ENCODE results near the gene MROH7. TPM values are rescaled to one million over a fixed set of nuclear protein-coding genes. Genes with fewer than 3 reads are reported as not detected.

MROH7 gene
- total RNA-seq (7.5 TPM), polyA plus RNA-seq (3.0 TPM)

- no peak for DNase-seq (ENCODE audit: extremely low spot score)
- H3K27ac ChIP-seq (ENCODE audit: low read depth), result no peak within 1 kb of the TSS
- 70% methylated on average over 8 of the region's 8 CpGs for WGBS
- H3K4me1 ChIP-seq (ENCODE audit: insufficient read depth), result no peaks in the 10 kb centered on the region
- no peaks in the 10 kb centered on the region for H3K36me3 ChIP-seq (ENCODE audit: insufficient read depth)
- H3K4me3 ChIP-seq (ENCODE audit: low read depth, low read length), result no peak within 1 kb of the TSS
These were observed at the start of gene MROH7 for GRCh38 chr1:54640863-54641836. TSS of gene MROH7 (plus strand) at chr1:54641786. CDS start at chr1:54652927, 11,141 bp downstream.

- no peak overlapping the region for H3K27ac ChIP-seq (ENCODE audit: low read depth)
- no peak overlapping the region for H3K4me3 ChIP-seq (ENCODE audit: low read depth, low read length)
- H3K4me1 ChIP-seq (ENCODE audit: insufficient read depth), result no peaks in the 10 kb centered on the region
- no peak for DNase-seq (ENCODE audit: extremely low spot score)
- WGBS, result 91% methylated on average over 10 of the region's 10 CpGs
- H3K36me3 ChIP-seq (ENCODE audit: insufficient read depth), result peaks cover 3% of the 10 kb centered on the region
These were observed 47.9 kb upstream of the MROH7 start for GRCh38 chr1:54593571-54594160.

- Histone ChIP-seq H3K4me1 (ENCODE audit: insufficient read depth) (no peaks in the 10 kb centered on the region), H3K27ac (ENCODE audit: low read depth) (no peak overlapping the region), H3K36me3 (ENCODE audit: insufficient read depth) (peaks cover 3% of the 10 kb centered on the region), H3K4me3 (ENCODE audit: low read depth, low read length) (no peak overlapping the region)
- 93% methylated on average over 16 of the region's 16 CpGs for WGBS
- no peak for DNase-seq (ENCODE audit: extremely low spot score)
These were observed 47.1 kb upstream of the MROH7 start for GRCh38 chr1:54594463-54594862.

- DNase-seq (ENCODE audit: extremely low spot score), result no peak
- no peaks in the 10 kb centered on the region for H3K4me1 ChIP-seq (ENCODE audit: insufficient read depth)
- no peak overlapping the region for H3K27ac ChIP-seq (ENCODE audit: low read depth)
- H3K4me3 ChIP-seq (ENCODE audit: low read depth, low read length), result no peak overlapping the region
- peaks cover 3% of the 10 kb centered on the region for H3K36me3 ChIP-seq (ENCODE audit: insufficient read depth)
- WGBS, result 97% methylated on average over 3 of the region's 3 CpGs
These were observed 45.6 kb upstream of the MROH7 start for GRCh38 chr1:54595956-54596498.

GRCh38 chr1:54596756-54597155, 44.8 kb upstream of the MROH7 start:
- Histone ChIP-seq H3K4me1 (ENCODE audit: insufficient read depth) (no peaks in the 10 kb centered on the region), H3K4me3 (ENCODE audit: low read depth, low read length) (no peak overlapping the region), H3K27ac (ENCODE audit: low read depth) (no peak overlapping the region), H3K36me3 (ENCODE audit: insufficient read depth) (peaks cover 3% of the 10 kb centered on the region)
- no peak for DNase-seq (ENCODE audit: extremely low spot score)
- 86% methylated on average over 3 of the region's 3 CpGs for WGBS

GRCh38 chr1:54597455-54598030, 44.0 kb upstream of the MROH7 start:
- Histone ChIP-seq H3K36me3 (ENCODE audit: insufficient read depth) (peaks cover 3% of the 10 kb centered on the region), H3K27ac (ENCODE audit: low read depth) (no peak overlapping the region)
- WGBS, result 84% methylated on average over 3 of the region's 3 CpGs

GRCh38 chr1:54599211-54599823, 42.3 kb upstream of the MROH7 start:
- Histone ChIP-seq H3K27ac (ENCODE audit: low read depth) (no peak overlapping the region), H3K4me3 (ENCODE audit: low read depth, low read length) (no peak overlapping the region), H3K36me3 (ENCODE audit: insufficient read depth) (peaks cover under 1% of the 10 kb centered on the region), H3K4me1 (ENCODE audit: insufficient read depth) (no peaks in the 10 kb centered on the region)
- WGBS, result 91% methylated on average over 13 of the region's 13 CpGs
- DNase-seq (ENCODE audit: extremely low spot score), result no peak

More at GRCh38 chr1:54597455-54598030, 44.0 kb upstream of the MROH7 start:
- DNase-seq (ENCODE audit: extremely low spot score), result no peak
- Histone ChIP-seq H3K4me1 (ENCODE audit: insufficient read depth) (no peaks in the 10 kb centered on the region), H3K4me3 (ENCODE audit: low read depth, low read length) (no peak overlapping the region)

GRCh38 chr1:54600947-54601721, 40.5 kb upstream of the MROH7 start:
- no peak for DNase-seq (ENCODE audit: extremely low spot score)
- no peak overlapping the region for H3K27ac ChIP-seq (ENCODE audit: low read depth)
- H3K4me3 ChIP-seq (ENCODE audit: low read depth, low read length), result no peak overlapping the region
- WGBS, result 83% methylated on average over 21 of the region's 21 CpGs
- H3K4me1 ChIP-seq (ENCODE audit: insufficient read depth), result no peaks in the 10 kb centered on the region
- no peaks in the 10 kb centered on the region for H3K36me3 ChIP-seq (ENCODE audit: insufficient read depth)

- no peaks in the 10 kb centered on the region for H3K36me3 ChIP-seq (ENCODE audit: insufficient read depth)
These were observed 39.9 kb upstream of the MROH7 start for GRCh38 chr1:54601730-54602129.

GRCh38 chr1:54602554-54602953, 39.0 kb upstream of the MROH7 start:
- no peaks in the 10 kb centered on the region for H3K4me1 ChIP-seq (ENCODE audit: insufficient read depth)
- H3K36me3 ChIP-seq (ENCODE audit: insufficient read depth), result no peaks in the 10 kb centered on the region
- H3K27ac ChIP-seq (ENCODE audit: low read depth), result no peak overlapping the region
- no peak overlapping the region for H3K4me3 ChIP-seq (ENCODE audit: low read depth, low read length)
- DNase-seq (ENCODE audit: extremely low spot score), result no peak
- WGBS, result 89% methylated on average over 18 of the region's 18 CpGs

More at GRCh38 chr1:54601730-54602129, 39.9 kb upstream of the MROH7 start:
- no peak for DNase-seq (ENCODE audit: extremely low spot score)
- WGBS, result 89% methylated on average over 10 of the region's 10 CpGs
- no peaks in the 10 kb centered on the region for H3K4me1 ChIP-seq (ENCODE audit: insufficient read depth)
- no peak overlapping the region for H3K4me3 ChIP-seq (ENCODE audit: low read depth, low read length)
- no peak overlapping the region for H3K27ac ChIP-seq (ENCODE audit: low read depth)

GRCh38 chr1:54603241-54603640, 38.3 kb upstream of the MROH7 start:
- Histone ChIP-seq H3K36me3 (ENCODE audit: insufficient read depth) (no peaks in the 10 kb centered on the region), H3K4me3 (ENCODE audit: low read depth, low read length) (no peak overlapping the region), H3K4me1 (ENCODE audit: insufficient read depth) (no peaks in the 10 kb centered on the region), H3K27ac (ENCODE audit: low read depth) (no peak overlapping the region)
- 93% methylated on average over 6 of the region's 6 CpGs for WGBS
- no peak for DNase-seq (ENCODE audit: extremely low spot score)

- no peak overlapping the region for H3K4me3 ChIP-seq (ENCODE audit: low read depth, low read length)
- DNase-seq (ENCODE audit: extremely low spot score), result no peak
- H3K36me3 ChIP-seq (ENCODE audit: insufficient read depth), result no peaks in the 10 kb centered on the region
- H3K27ac ChIP-seq (ENCODE audit: low read depth), result no peak overlapping the region
- 78% methylated on average over 7 of the region's 7 CpGs for WGBS
- no peaks in the 10 kb centered on the region for H3K4me1 ChIP-seq (ENCODE audit: insufficient read depth)
These were observed 37.5 kb upstream of the MROH7 start for GRCh38 chr1:54604051-54604450.
